Suprapubic skin (tissue), 4 donors: ENCODE results near the gene DNAJC22. TPM values are rescaled to one million over a fixed set of nuclear protein-coding genes. Genes with fewer than 3 reads are reported as not detected.

Experiments used
- DNase-seq, 2 donors: peaks; one replicate each; pipeline ENCODE4 v3.0.0-alpha.2; 2019; ENCODE audit warnings: low spot score in 2 of 2
- H3K27ac ChIP-seq: fragments of 200-600 bp; sonication (generic); one replicate; pipeline ENCODE4 v1.5.1; 2019
- H3K27me3 ChIP-seq: fragments of 200-600 bp; sonication (generic); one replicate; pipeline ENCODE4 v1.5.1; 2019
- H3K36me3 ChIP-seq: fragments of 200-600 bp; sonication (generic); one replicate; pipeline ENCODE4 v1.5.1; 2019
- H3K4me1 ChIP-seq: fragments of 200-600 bp; sonication (generic); one replicate; pipeline ENCODE4 v1.5.1; 2019
- H3K4me3 ChIP-seq: fragments of 200-600 bp; sonication (generic); one replicate; pipeline ENCODE4 v1.5.1; 2019; ENCODE audit warnings: mild to moderate bottlenecking
- H3K9me3 ChIP-seq: fragments of 200-600 bp; sonication (generic); one replicate; pipeline ENCODE4 v1.5.1; 2019
- EP300 ChIP-seq: sonication (generic); formaldehyde crosslinking; IDR thresholded peaks from one replicate; pipeline ENCODE4 v1.6.1; 2017; ENCODE audit warnings: antibody characterized with exemption
- POLR2A ChIP-seq, 2 donors: fragments of 450-650 bp; IDR thresholded peaks; one replicate each; pipeline ENCODE4 v1.6.1; 2017; ENCODE audit warnings: antibody characterized with exemption in 2 of 2, mild to moderate bottlenecking in 2 of 2, moderate library complexity in 2 of 2
- POLR2AphosphoS5 ChIP-seq, 3 donors: sonication (generic); formaldehyde crosslinking; IDR thresholded peaks; one replicate each; pipeline ENCODE4 v1.6.1; 2017; ENCODE audit warnings: antibody characterized with exemption in 3 of 3
- WGBS: methylation state at CpG from one replicate; pipeline ENCODE4 v1.1.5; 2018; 5-methylcytosine and 5-hydroxymethylcytosine counted together
- total RNA-seq, 4 donors: library from RNA; depleted of rRNA; stranded (reverse); fragments of >200 nt; gene quantifications; one replicate each; pipeline ENCODE4 v1.1.0, GENCODE V29; 2016
- TF ChIP-seq, protein P1 (sequence below), 2 donors: fragments of 200-600 bp in 1 of 2; fragments of 450-650 bp in 1 of 2; sonication (generic) in 1 of 2; IDR thresholded peaks; one replicate each; pipeline ENCODE4 v1.5.1; 2016 to 2019; ENCODE audit warnings: antibody characterized with exemption in 2 of 2, mild to moderate bottlenecking in 1 of 2, moderate library complexity in 1 of 2

DNAJC22 gene
- total RNA-seq, 4 donors from 2014 or later = 0.62 to 2.2 (median 1.1) TPM

DNA sequence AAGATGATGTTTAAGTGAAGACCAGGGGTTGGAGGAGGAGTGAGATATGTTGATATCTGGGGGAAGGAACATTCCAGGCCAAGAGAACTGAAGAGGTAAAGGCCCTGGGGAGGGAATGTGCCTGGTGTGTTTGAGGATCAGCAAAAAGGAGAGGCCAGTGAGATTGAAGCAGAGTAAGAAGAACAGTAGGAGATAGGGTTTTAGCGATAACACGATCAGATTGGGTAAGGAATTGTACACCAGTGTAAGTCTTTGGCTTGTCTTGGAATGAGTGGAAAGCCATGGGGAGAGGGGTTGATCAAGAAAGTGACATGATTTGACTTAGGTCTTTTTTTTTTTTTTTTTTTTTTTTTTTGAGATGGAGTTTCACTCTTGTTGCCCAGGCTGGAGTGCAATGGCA lies 18.8 kb upstream of the DNAJC22 start:
- peaks cover 3% of the 10 kb centered on the region for H3K27me3 ChIP-seq
- WGBS = 93% methylated on average over 2 of the region's 2 CpGs

DNA sequence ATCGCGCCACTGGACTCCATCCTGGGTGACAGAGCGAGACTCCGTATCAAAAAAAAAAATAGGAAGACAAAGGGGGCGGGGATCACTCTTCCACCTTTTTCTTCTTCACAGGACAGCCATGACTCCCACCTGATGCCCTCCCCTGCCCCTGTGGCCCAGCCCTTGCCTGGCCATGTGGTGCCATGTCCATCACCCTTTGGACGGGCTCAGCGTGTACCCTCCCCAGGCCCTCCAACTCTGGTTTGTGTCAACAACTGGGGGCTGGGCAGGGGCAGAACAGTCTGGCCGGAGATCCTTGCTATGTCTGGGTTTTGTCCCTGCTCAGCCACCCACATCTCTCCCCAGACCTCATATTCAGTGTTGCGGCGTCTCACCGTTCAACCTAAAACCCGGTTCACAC lies 17.9 kb upstream of the DNAJC22 start:
- peaks cover 7% of the 10 kb centered on the region for H3K27me3 ChIP-seq
- WGBS = 97% methylated on average over 12 of the region's 12 CpGs
- H3K27ac ChIP-seq = no peak overlapping the region
- H3K36me3 ChIP-seq = no peaks in the 10 kb centered on the region
- TF ChIP-seq, protein P1, sequence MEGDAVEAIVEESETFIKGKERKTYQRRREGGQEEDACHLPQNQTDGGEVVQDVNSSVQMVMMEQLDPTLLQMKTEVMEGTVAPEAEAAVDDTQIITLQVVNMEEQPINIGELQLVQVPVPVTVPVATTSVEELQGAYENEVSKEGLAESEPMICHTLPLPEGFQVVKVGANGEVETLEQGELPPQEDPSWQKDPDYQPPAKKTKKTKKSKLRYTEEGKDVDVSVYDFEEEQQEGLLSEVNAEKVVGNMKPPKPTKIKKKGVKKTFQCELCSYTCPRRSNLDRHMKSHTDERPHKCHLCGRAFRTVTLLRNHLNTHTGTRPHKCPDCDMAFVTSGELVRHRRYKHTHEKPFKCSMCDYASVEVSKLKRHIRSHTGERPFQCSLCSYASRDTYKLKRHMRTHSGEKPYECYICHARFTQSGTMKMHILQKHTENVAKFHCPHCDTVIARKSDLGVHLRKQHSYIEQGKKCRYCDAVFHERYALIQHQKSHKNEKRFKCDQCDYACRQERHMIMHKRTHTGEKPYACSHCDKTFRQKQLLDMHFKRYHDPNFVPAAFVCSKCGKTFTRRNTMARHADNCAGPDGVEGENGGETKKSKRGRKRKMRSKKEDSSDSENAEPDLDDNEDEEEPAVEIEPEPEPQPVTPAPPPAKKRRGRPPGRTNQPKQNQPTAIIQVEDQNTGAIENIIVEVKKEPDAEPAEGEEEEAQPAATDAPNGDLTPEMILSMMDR (IDR thresholded peaks at IDR 0.05) = no peak
- TF ChIP-seq EP300 (no peak), POLR2AphosphoS5 (IDR thresholded peaks at IDR 0.05) (no peak), POLR2A (IDR thresholded peaks at IDR 0.05) (no peak)
- no peak overlapping the region for H3K4me3 ChIP-seq
- peak; percentile 47 to 55 for DNase-seq
- H3K9me3 ChIP-seq = no peaks in the 10 kb centered on the region
- peaks cover 29% of the 10 kb centered on the region for H3K4me1 ChIP-seq

More for the DNA sequence above, 18.8 kb upstream of the DNAJC22 start:
- H3K27ac ChIP-seq = no peak overlapping the region
- H3K9me3 ChIP-seq = no peaks in the 10 kb centered on the region
- peaks cover 30% of the 10 kb centered on the region for H3K4me1 ChIP-seq
- no peaks in the 10 kb centered on the region for H3K36me3 ChIP-seq
- H3K4me3 ChIP-seq = no peak overlapping the region
- DNase-seq = peak in 1 of 2 donors; percentile 1
- TF ChIP-seq EP300 (no peak), POLR2AphosphoS5 (IDR thresholded peaks at IDR 0.05) (no peak), POLR2A (IDR thresholded peaks at IDR 0.05) (no peak)
- TF ChIP-seq, protein P1 (IDR thresholded peaks at IDR 0.05) = no peak

DNA sequence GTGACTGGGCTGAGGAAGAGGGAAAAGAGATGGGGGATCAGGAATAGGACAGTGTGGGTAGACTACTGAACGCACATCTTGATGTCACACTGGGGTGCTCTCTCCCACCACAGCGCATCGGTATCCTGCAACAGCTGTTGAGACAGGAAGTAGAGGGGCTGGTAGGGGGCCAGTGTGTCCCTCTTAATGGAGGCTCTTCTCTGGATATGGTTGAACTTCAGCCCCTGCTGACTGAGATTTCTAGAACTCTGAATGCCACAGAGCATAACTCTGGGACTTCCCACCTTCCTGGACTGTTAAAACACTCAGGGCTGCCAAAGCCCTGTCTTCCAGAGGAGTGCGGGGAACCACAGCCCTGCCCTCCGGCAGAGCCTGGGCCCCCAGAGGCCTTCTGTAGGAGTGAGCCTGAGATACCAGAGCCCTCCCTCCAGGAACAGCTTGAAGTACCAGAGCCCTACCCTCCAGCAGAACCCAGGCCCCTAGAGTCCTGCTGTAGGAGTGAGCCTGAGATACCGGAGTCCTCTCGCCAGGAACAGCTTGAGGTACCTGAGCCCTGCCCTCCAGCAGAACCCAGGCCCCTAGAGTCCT lies 16.6 kb upstream of the DNAJC22 start:
- TF ChIP-seq POLR2A (IDR thresholded peaks at IDR 0.05) = no peak
- TF ChIP-seq EP300 = no peak
- no peak for TF ChIP-seq POLR2AphosphoS5 (IDR thresholded peaks at IDR 0.05)
- TF ChIP-seq, protein P1 (IDR thresholded peaks at IDR 0.05) = no peak
- WGBS = 94% methylated on average over 7 of the region's 7 CpGs
- peak; percentile 50 to 55 for DNase-seq
- Histone ChIP-seq H3K36me3 (no peaks in the 10 kb centered on the region), H3K27me3 (peaks cover 20% of the 10 kb centered on the region), H3K9me3 (no peaks in the 10 kb centered on the region), H3K4me1 (peaks cover 29% of the 10 kb centered on the region), H3K4me3 (no peak overlapping the region), H3K27ac (no peak overlapping the region)

DNA sequence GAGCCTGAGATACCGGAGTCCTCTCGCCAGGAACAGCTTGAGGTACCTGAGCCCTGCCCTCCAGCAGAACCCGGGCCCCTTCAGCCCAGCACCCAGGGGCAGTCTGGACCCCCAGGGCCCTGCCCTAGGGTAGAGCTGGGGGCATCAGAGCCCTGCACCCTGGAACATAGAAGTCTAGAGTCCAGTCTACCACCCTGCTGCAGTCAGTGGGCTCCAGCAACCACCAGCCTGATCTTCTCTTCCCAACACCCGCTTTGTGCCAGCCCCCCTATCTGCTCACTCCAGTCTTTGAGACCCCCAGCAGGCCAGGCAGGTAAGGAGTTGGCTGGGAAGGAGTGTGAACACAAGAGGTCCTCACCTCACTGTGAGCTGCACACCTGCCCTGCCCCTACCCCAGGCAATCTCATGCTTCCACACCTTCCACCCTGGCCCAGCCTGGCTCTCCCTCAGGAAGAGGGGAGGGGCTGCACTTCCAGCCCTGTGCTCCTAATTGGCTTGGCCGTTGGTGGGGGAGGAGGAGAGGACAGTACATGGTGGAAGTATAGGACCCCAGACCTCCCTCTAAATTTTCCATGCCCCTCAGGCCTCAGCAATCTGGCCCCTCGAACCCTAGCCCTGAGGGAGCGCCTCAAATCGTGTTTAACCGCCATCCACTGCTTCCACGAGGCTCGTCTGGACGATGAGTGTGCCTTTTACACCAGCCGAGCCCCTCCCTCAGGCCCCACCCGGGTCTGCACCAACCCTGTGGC lies 15.9 kb upstream of the DNAJC22 start:
- no peaks in the 10 kb centered on the region for H3K9me3 ChIP-seq
- DNase-seq = peak in 1 of 2 donors; percentile 60
- H3K27ac ChIP-seq = no peak overlapping the region
- peaks cover 29% of the 10 kb centered on the region for H3K4me1 ChIP-seq
- H3K27me3 ChIP-seq = peaks cover 27% of the 10 kb centered on the region
- WGBS = 53% methylated on average over 13 of the region's 14 CpGs
- H3K36me3 ChIP-seq = no peaks in the 10 kb centered on the region
- H3K4me3 ChIP-seq = no peak overlapping the region
- TF ChIP-seq POLR2AphosphoS5 (IDR thresholded peaks at IDR 0.05) (no peak), EP300 (no peak), POLR2A (IDR thresholded peaks at IDR 0.05) (no peak)
- TF ChIP-seq, protein P1 (IDR thresholded peaks at IDR 0.05) = no peak
